ENCODE results near the gene ELMO3.

The ELMO3 gene

DNA sequence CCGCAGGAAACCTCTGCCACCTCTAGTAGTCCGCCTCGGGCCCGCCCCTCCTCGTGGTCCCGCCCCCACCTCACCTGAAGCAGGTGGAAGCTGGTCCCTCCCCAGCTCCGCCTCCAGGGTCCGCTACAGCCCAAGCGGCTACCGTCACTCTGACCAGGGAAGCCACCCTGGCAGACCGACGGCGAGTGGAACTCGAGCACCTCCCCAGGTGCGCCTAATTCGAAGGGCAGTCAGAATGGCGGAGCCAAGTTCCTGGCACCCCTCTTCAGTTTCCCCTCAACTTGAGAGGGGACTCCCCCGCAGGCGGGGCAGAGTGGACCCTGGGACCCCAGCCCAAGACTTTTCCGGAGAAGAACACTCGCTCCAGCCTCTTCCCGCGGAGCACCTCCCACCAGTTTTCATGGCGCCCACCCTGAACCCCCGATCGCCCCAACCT, 47.8 kb downstream of the ELMO3 start:
- Histone ChIP-seq H3K27ac (peak overlapping the region; percentile 34 to 91 (median 82)), H3K4me3 (peak overlapping the region; percentile 60 to 95 (median 75))

GRCh38 chr16:67247192-67248072, 48.5 kb downstream of the ELMO3 start, which contains the start of gene FHOD1:
Gene FHOD1 (minus strand): TSS chr16:67247481. CDS start chr16:67247410, 71 bp downstream.
- Histone ChIP-seq H3K27ac (peak within 1 kb of the TSS; percentile 34 to 91 (median 82)), H3K4me3 (peak within 1 kb of the TSS; percentile 60 to 95 (median 75))

DNA sequence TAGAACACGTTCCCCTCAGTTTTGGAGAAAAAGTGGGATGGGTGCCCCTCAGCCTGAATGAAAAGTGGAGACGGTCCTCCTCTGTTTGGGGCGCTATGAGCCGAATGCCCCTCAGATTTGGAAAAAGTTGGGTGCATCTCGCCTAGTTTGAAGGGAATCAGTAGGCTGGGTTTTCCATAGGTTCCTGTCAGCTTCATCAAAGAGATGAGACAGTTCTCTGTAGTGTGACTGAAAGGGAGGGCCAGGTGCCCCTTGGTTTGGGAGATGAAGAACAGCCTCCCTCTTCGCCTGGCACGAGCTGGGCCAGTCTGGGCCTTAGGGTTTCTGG, 49.1 kb downstream of the ELMO3 start:
- Histone ChIP-seq H3K27ac (peak overlapping the region in 6 of 21 experiments; percentile 23 to 83 (median 36)), H3K4me3 (peak overlapping the region; percentile 43 to 95 (median 60))

GRCh38 chr16:67248401-67249177, 49.7 kb downstream of the ELMO3 start, which contains the start of gene SLC9A5:
Gene SLC9A5 (plus strand): TSS chr16:67248979. CDS start chr16:67249015, 36 bp downstream.
- peak within 1 kb of the TSS in 8 of 21 experiments; percentile 7 to 87 (median 36) for H3K27ac ChIP-seq

DNA sequence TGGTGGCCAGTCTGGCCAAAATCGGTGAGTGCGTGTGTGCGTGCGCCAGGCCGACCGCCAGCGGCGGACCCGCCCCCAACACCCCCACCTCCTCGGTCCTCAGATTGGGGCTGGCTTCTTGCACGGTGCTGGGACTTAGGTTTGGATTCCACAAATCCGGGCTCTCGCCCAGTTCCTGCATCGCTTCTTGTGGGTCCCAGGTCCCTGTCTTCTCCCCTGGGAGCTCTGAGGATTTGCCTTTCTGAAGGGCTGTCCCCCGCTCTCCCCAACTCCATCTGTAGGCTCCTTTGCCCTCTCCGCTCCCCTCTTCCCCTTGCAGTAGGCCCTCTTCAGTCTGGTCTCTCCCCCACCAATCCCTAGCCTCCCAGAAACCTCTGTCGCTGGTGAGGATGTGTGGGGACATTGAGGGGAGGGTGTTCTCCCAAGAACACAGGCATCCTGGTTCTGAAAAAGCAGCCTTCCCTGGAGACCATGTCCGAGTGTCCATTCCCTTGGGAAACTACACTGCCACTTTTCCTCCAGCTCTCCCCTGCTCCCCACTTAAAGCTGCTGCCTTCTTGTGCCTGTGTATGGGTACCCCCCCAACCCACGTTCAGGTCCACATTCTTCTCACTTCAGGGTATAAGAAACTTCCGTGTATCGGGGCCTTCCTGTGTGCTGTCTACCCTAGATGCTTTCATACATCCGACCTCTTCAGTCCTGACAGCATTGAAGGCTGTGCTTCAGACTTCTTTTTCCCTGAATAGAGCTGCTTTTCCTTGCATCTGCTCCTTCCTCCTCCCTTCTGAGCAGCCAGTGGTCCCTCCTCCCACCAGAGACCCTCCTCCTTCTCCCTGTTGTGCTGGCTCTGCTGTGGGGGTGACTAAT, 50.5 kb downstream of the ELMO3 start:
- Histone ChIP-seq H3K27ac (peak overlapping the region in 1 of 21 experiments; percentile 38), H3K4me3 (peak overlapping the region; percentile 35 to 55 (median 45))

More at GRCh38 chr16:67248401-67249177, 49.7 kb downstream of the ELMO3 start, which contains the start of gene SLC9A5:
- peak within 1 kb of the TSS; percentile 43 to 95 (median 63) for H3K4me3 ChIP-seq

- Histone ChIP-seq H3K27ac (no peak overlapping the region), H3K4me3 (no peak overlapping the region)
Observed at GRCh38 chr16:67250045-67250327, 51.1 kb downstream of the ELMO3 start.

GRCh38 chr16:67252609-67253497, 53.9 kb downstream of the ELMO3 start:
- H3K27ac ChIP-seq = no peak overlapping the region
- H3K4me3 ChIP-seq = no peak overlapping the region
